K562 (cell line): ENCODE data around the gene APC2. TPM values are rescaled to one million over a fixed set of nuclear protein-coding genes. Genes with fewer than 3 reads are reported as not detected.

ENCODE experiments used
- CEBPB ChIP-seq: fragments of 450-650 bp; IDR thresholded peaks from 2 replicates; pipeline ENCODE4 v1.6.1; 2016; ENCODE audit warnings: missing genetic modification characterization, missing compliant biosample characterization
- GATA2 ChIP-seq: sonication (generic); formaldehyde crosslinking; IDR thresholded peaks from 2 replicates; pipeline ENCODE4 v1.4.0; 2020; ENCODE audit warnings: mild to moderate bottlenecking, missing genetic modification reagents
- KAT2B ChIP-seq: IDR thresholded peaks from one replicate; pipeline ENCODE4 v1.6.1; 2012; ENCODE audit warnings: low read depth, mild to moderate bottlenecking, control low read depth, inconsistent platforms, low read length, moderate library complexity
- MED1 ChIP-seq: sonication (generic); formaldehyde crosslinking; IDR thresholded peaks from 2 replicates; pipeline ENCODE4 v1.8.1; 2023; ENCODE audit warnings: missing genetic modification reagents, borderline replicate concordance
- NONO ChIP-seq, 2 experiments: fragments of 200-400 bp in 1 of 2; fragments of 450-650 bp in 1 of 2; formaldehyde crosslinking in 1 of 2; IDR thresholded peaks; 2 replicates each; pipeline ENCODE4 v1.6.1; 2017; ENCODE audit warnings: low read depth in 2 of 2, mild to moderate bottlenecking in 2 of 2, moderate library complexity in 2 of 2, low read length in 1 of 2
- NR0B1 ChIP-seq: fragments of 450-650 bp; IDR thresholded peaks from one replicate; pipeline ENCODE4 v1.6.1; 2018; ENCODE audit warnings: mild to moderate bottlenecking, moderate library complexity; ENCODE audit not compliant: partially characterized antibody
- RBBP5 ChIP-seq: fragments of 200-600 bp; sonication (generic); IDR thresholded peaks from 2 replicates; pipeline ENCODE4 v1.6.1; 2012; ENCODE audit warnings: borderline replicate concordance, mild to moderate bottlenecking, low read length, control low read depth, inconsistent platforms; ENCODE audit not compliant: insufficient read depth, poor library complexity, severe bottlenecking
- ZNF12 ChIP-seq: sonication (generic); formaldehyde crosslinking; IDR thresholded peaks from 2 replicates; pipeline ENCODE4 v1.4.0; 2020; ENCODE audit warnings: mild to moderate bottlenecking, missing genetic modification reagents
- ZNF561 ChIP-seq: fragments of 450-650 bp; formaldehyde crosslinking; conservative IDR thresholded peaks from 2 replicates; pipeline ENCODE4 v1.4.0; 2020; ENCODE audit warnings: mild to moderate bottlenecking, moderate library complexity
- ZNF764 ChIP-seq: fragments of 250-450 bp; sonication (Bioruptor Pico); IDR thresholded peaks from 2 replicates; pipeline ENCODE4 v1.4.0; 2020; ENCODE audit warnings: low read depth, mild to moderate bottlenecking, moderate library complexity
- polyA plus RNA-seq, 8 experiments: library from polyadenylated mRNA; depleted of rRNA in 4 of 8; stranded (reverse) in 5 of 8; unstranded in 3 of 8; fragments of >200 nt; fragmentation: Nextera tagmentation in 2 of 8; fragmentation: Illumina TruSeq in 1 of 8; extraction: Ambion mirVana in 2 of 8; extraction: Trizol in 1 of 8; gene quantifications; 2 replicates each; pipeline versions ENCODE4 v1.2.1 to v1.2.3, GENCODE V29; 2011 to 2014; ENCODE audit warnings: inconsistent platforms in 1 of 8, missing spikeins in 1 of 8
- total RNA-seq, 7 experiments: library from RNA; depleted of rRNA in 6 of 7; stranded (reverse); fragments of >200 nt in 6 of 7; fragmentation: Illumina TruSeq in 2 of 7; extraction: Trizol in 2 of 7; gene quantifications; 2 replicates each; pipeline versions ENCODE4 v1.2.1 to v1.2.3, GENCODE V29; 2011 to 2021; ENCODE audit warnings: low replicate concordance in 1 of 7
- TF ChIP-seq, protein P1 (sequence below): sonication (generic); formaldehyde crosslinking; IDR thresholded peaks from 2 replicates; pipeline ENCODE4 v1.8.0; 2022; ENCODE audit warnings: mild to moderate bottlenecking, missing genetic modification reagents, borderline replicate concordance
- TF ChIP-seq, protein P2 (sequence below): fragments of 250-450 bp; sonication (Bioruptor Pico); IDR thresholded peaks from 2 replicates; pipeline ENCODE4 v1.4.0; 2020; ENCODE audit warnings: mild to moderate bottlenecking, moderate library complexity, borderline replicate concordance
- TF ChIP-seq, protein P3 (sequence below): fragments of 450-650 bp; IDR thresholded peaks from 2 replicates; pipeline ENCODE4 v1.6.1; 2018; ENCODE audit not compliant: partially characterized antibody
- TF ChIP-seq, protein P4 (sequence below): fragments of 450-650 bp; formaldehyde crosslinking; IDR thresholded peaks from 2 replicates; pipeline ENCODE4 v1.4.0; 2020; ENCODE audit warnings: mild to moderate bottlenecking

Gene APC2
- total and polyA plus RNA-seq, 9 of the 15 experiments (the other 6 are each of a cell fraction or from before 2014, with no cell fraction given) = 0.01 to 0.40 (median 0.05) TPM; not detected in 3

GRCh38 chr19:1512671-1513498 lies 63.0 kb downstream of the APC2 start, which contains the start of gene ADAMTSL5 (continued):
- TF ChIP-seq, protein P1, sequence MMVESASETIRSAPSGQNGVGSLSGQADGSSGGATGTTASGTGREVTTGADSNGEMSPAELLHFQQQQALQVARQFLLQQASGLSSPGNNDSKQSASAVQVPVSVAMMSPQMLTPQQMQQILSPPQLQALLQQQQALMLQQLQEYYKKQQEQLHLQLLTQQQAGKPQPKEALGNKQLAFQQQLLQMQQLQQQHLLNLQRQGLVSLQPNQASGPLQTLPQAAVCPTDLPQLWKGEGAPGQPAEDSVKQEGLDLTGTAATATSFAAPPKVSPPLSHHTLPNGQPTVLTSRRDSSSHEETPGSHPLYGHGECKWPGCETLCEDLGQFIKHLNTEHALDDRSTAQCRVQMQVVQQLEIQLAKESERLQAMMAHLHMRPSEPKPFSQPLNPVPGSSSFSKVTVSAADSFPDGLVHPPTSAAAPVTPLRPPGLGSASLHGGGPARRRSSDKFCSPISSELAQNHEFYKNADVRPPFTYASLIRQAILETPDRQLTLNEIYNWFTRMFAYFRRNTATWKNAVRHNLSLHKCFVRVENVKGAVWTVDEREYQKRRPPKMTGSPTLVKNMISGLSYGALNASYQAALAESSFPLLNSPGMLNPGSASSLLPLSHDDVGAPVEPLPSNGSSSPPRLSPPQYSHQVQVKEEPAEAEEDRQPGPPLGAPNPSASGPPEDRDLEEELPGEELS = peak; percentile 38; the same call in 1 of the 2 replicates
- peak in 1 of 2 experiments; percentile 95; a peak in 2 of 4 replicates for TF ChIP-seq NONO (IDR thresholded peaks at IDR 0.05; ENCODE audit: low read depth in 2 of 2, low read length in 1 of 2)
- TF ChIP-seq, protein P2, sequence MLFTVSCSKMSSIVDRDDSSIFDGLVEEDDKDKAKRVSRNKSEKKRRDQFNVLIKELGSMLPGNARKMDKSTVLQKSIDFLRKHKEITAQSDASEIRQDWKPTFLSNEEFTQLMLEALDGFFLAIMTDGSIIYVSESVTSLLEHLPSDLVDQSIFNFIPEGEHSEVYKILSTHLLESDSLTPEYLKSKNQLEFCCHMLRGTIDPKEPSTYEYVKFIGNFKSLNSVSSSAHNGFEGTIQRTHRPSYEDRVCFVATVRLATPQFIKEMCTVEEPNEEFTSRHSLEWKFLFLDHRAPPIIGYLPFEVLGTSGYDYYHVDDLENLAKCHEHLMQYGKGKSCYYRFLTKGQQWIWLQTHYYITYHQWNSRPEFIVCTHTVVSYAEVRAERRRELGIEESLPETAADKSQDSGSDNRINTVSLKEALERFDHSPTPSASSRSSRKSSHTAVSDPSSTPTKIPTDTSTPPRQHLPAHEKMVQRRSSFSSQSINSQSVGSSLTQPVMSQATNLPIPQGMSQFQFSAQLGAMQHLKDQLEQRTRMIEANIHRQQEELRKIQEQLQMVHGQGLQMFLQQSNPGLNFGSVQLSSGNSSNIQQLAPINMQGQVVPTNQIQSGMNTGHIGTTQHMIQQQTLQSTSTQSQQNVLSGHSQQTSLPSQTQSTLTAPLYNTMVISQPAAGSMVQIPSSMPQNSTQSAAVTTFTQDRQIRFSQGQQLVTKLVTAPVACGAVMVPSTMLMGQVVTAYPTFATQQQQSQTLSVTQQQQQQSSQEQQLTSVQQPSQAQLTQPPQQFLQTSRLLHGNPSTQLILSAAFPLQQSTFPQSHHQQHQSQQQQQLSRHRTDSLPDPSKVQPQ (CRISPR knock-in tag) = no peak
- TF ChIP-seq ZNF561 = no peak
- TF ChIP-seq, protein P3, sequence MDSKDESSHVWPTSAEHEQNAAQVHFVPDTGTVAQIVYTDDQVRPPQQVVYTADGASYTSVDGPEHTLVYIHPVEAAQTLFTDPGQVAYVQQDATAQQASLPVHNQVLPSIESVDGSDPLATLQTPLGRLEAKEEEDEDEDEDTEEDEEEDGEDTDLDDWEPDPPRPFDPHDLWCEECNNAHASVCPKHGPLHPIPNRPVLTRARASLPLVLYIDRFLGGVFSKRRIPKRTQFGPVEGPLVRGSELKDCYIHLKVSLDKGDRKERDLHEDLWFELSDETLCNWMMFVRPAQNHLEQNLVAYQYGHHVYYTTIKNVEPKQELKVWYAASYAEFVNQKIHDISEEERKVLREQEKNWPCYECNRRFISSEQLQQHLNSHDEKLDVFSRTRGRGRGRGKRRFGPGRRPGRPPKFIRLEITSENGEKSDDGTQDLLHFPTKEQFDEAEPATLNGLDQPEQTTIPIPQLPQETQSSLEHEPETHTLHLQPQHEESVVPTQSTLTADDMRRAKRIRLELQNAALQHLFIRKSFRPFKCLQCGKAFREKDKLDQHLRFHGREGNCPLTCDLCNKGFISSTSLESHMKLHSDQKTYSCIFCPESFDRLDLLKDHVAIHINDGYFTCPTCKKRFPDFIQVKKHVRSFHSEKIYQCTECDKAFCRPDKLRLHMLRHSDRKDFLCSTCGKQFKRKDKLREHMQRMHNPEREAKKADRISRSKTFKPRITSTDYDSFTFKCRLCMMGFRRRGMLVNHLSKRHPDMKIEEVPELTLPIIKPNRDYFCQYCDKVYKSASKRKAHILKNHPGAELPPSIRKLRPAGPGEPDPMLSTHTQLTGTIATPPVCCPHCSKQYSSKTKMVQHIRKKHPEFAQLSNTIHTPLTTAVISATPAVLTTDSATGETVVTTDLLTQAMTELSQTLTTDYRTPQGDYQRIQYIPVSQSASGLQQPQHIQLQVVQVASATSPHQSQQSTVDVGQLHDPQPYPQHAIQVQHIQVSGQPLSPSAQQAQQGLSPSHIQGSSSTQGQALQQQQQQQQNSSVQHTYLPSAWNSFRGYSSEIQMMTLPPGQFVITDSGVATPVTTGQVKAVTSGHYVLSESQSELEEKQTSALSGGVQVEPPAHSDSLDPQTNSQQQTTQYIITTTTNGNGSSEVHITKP = no peak
- no peak for TF ChIP-seq GATA2 (CRISPR knock-in tag)
- no peak for TF ChIP-seq NR0B1
- peak; percentile 45 for TF ChIP-seq RBBP5
- no peak for TF ChIP-seq ZNF764 (CRISPR knock-in tag)
- no peak for TF ChIP-seq CEBPB (tag)
- TF ChIP-seq, protein P4, sequence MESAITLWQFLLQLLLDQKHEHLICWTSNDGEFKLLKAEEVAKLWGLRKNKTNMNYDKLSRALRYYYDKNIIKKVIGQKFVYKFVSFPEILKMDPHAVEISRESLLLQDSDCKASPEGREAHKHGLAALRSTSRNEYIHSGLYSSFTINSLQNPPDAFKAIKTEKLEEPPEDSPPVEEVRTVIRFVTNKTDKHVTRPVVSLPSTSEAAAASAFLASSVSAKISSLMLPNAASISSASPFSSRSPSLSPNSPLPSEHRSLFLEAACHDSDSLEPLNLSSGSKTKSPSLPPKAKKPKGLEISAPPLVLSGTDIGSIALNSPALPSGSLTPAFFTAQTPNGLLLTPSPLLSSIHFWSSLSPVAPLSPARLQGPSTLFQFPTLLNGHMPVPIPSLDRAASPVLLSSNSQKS (CRISPR knock-in tag) = no peak
- no peak for TF ChIP-seq MED1 (CRISPR knock-in tag)
- no peak for TF ChIP-seq KAT2B
- no peak for TF ChIP-seq ZNF12 (CRISPR knock-in tag)
